AG10803 (cell line): ENCODE results near the gene DNAJC16.
A peak's percentile ranks its signal among the peaks of the same experiment; 100 is the strongest.

ENCODE experiments used
- DNase-seq: peaks from one replicate; pipeline ENCODE4 v3.0.0; 2010; ENCODE audit warnings: low read depth
- H3K4me3 ChIP-seq: 2 replicates; pipeline ENCODE4 v1.5.1; 2011; ENCODE audit warnings: mild to moderate bottlenecking, low read length, control low read depth
- CTCF ChIP-seq: conservative IDR thresholded peaks from 2 replicates; pipeline ENCODE4 v1.5.1; 2011; ENCODE audit warnings: mild to moderate bottlenecking, low read length, control low read depth, inconsistent platforms

The DNAJC16 gene

DNA sequence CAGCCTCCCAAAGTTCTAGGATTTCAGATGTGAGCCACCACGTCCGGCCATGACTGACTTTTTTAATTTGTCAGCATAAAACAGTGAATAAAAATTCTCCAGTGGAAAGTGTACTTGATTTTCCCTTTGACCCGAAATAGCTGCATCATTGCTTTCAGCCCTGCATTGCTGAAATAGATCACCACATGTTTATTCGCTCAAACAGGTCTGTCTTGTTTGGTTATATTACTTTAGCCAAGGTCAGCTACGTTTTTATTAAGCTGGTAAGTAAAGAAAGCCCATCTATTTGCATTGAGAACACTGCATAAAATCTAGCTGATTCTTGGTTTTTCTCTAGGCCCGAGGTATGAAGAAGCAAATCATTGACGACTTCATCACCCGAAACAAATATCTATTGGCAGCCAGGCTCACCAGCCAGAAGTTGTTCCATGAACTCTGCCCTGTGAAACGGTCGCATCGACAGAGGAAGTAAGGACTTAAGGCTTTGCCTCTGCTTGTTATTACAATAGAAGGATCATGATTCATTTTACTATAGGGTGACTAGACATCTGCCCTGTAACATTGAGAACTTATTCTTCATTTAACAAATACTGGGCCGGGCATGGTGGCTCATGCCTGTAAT is 32.7 kb downstream of the DNAJC16 start:
- H3K4me3 ChIP-seq, result no peak overlapping the region
- no peak for TF ChIP-seq CTCF
- no peak for DNase-seq

- no peak overlapping the region for H3K4me3 ChIP-seq
- no peak for TF ChIP-seq CTCF
- DNase-seq, result no peak
Measured at GRCh38 chr1:15568387-15569073, 41.9 kb downstream of the DNAJC16 start.

GRCh38 chr1:15570861-15571260 is 44.2 kb downstream of the DNAJC16 start:
- no peak for DNase-seq
- no peak overlapping the region for H3K4me3 ChIP-seq
- no peak for TF ChIP-seq CTCF

DNA sequence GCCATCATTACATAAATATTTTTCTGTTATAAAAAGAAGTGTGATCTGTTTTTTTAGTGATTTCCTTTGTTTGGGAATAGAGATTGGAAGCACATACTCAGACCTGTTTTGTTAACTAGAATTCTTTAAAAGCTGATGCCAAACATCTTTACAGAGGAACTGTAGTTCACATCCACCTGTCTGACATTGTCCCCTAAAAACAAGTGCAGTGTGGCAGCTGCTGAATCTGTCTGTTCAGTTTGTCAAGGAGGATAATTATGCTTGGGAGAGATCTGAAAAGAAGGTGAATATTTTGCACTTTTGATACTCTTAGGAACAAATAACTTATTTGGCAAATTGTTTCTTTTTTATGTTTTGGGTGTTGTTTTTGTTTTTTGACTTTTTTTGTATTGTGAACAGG is 44.6 kb downstream of the DNAJC16 start:
- no peak for DNase-seq
- no peak overlapping the region for H3K4me3 ChIP-seq
- TF ChIP-seq CTCF, result no peak

GRCh38 chr1:15573477-15573876 is 46.8 kb downstream of the DNAJC16 start:
- peak; percentile 67 for DNase-seq
- H3K4me3 ChIP-seq, result no peak overlapping the region
- no peak for TF ChIP-seq CTCF

GRCh38 chr1:15574741-15575140 is 48.1 kb downstream of the DNAJC16 start:
- no peak overlapping the region for H3K4me3 ChIP-seq
- no peak for DNase-seq
- no peak for TF ChIP-seq CTCF

DNA sequence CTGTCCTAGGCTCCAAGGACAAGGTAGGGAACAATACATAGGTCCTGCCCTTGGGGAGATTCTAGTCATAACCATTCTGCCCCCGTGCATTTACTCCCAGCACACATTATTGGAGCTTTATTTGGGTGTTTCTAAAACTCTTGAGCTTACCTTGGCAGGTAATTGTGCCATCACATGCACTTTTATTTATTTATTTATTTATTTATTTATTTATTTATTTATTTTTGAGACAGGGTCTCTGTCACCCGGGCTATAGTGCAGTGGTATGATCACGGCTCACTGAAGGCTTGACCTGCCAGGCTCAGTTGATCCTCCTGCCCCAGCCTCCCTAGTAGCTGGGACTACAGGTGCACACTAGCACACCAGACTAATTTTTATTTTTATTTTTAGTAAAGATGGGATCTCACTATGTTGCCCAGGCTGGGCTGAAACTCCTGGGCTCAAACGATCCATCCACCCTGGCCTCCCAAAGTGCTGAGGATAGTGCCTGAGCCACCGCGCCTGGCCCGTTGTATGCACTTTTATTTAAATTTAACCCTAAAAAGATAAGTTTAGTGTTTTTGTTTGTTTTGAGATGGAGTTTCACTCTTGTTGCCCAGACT is 49.0 kb downstream of the DNAJC16 start:
- no peak for DNase-seq
- TF ChIP-seq CTCF, result no peak
- H3K4me3 ChIP-seq, result no peak overlapping the region
